Measurements from ENCODE around the gene TMEM250.

The TMEM250 gene

GRCh38 chr9:136081826-136082495 lies 36.7 kb downstream of the TMEM250 start:
- no peak for DNase-seq

- DNase-seq = no peak
Measured at GRCh38 chr9:136081113-136081825, 37.4 kb downstream of the TMEM250 start.

DNA sequence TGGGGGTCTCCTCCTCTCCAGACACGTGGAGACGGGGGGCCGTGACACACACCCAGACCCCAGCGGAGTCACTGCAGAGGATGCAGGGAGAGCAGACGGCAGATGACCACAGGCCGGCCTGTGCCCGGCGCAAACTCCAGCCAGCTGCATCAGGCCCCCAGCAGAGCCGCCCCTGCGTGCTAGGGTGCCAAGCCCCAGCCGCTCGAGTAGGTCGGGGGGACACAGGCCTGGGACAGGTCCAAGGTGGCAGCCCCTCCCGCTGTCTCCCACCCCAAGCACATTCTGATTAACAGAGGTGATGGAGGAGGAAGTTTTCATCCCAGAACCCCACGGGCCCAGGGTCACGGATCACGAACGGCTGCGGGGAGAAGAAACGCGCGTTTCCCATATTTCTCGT lies 38.0 kb downstream of the TMEM250 start:
- DNase-seq = no peak

DNA sequence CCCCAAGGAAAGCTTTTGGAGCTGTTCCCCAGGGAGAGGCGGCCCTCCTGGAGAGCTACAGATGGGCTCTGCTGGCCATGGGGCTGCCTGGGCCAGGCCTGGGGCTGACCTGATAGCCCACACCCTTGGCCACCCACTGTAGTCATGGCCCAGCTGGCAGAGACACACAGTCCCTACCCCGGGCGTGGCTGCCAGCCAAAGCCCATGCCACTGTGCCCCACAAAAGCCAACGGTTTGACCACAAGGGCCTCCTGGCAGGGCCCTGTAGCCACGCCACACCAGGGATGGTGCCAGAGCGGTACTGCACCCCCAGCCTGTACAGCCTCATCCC lies 38.8 kb downstream of the TMEM250 start:
- peak; percentile 72 for DNase-seq

DNA sequence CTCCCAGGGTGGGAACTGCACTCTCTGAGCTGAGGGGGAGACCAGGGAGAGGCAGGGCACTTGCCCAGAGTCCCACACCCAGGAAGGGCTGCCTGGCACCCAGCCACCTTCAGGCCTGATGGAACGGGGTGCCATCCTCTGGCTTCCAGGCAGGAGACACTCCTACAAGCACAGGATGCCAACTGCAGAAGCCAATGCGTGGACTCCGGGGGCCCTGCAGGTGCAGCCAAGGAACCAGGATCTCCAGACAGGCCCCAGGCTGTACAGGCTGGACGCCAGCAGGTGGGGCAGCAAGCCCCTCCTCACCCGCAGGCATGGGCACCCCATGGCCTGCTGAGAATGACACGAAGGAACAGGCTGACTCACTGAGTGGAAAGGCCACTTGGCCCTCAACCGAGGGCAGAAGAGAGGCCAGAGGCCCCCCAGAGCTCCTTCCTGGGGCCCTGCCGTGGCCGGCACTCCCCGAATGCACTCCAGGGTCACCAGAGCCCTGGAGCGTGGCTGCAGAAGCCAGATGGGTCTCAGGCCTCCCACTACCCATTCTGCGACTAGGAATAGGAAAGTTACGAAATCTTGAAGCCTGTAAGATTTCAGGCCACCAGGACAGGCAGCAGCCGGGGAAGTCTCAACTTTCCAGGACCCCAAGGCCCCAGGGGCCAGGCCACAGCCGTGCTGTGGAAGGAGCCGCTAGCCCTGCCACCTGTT lies 39.3 kb downstream of the TMEM250 start:
- no peak for DNase-seq

- no peak for DNase-seq
Measured at GRCh38 chr9:136078498-136079011, 40.1 kb downstream of the TMEM250 start.

- no peak for DNase-seq
Measured at GRCh38 chr9:136078024-136078423, 40.7 kb downstream of the TMEM250 start.

DNA sequence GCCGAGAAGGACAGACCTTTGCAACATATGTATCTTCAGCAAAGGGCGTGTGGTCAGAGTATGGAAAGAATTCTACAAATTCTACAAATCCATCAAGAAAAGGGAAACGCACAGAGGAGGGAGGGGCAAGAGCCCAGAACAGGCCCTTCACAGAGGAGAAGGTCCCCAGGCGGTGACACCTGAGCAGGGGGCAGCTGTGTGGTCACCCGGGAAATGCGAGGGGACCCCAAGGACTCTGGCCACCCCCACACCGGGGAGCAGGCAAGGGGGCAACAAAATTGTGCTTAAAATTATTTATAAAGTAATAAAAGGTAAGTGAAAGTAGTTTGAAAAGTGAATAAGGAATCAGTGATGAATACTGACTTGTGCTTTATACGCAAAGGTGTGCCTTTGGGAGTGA lies 41.2 kb downstream of the TMEM250 start:
- DNase-seq = no peak

- peak; percentile 79 for DNase-seq
Measured at GRCh38 chr9:136075881-136076678, 42.6 kb downstream of the TMEM250 start.

DNA sequence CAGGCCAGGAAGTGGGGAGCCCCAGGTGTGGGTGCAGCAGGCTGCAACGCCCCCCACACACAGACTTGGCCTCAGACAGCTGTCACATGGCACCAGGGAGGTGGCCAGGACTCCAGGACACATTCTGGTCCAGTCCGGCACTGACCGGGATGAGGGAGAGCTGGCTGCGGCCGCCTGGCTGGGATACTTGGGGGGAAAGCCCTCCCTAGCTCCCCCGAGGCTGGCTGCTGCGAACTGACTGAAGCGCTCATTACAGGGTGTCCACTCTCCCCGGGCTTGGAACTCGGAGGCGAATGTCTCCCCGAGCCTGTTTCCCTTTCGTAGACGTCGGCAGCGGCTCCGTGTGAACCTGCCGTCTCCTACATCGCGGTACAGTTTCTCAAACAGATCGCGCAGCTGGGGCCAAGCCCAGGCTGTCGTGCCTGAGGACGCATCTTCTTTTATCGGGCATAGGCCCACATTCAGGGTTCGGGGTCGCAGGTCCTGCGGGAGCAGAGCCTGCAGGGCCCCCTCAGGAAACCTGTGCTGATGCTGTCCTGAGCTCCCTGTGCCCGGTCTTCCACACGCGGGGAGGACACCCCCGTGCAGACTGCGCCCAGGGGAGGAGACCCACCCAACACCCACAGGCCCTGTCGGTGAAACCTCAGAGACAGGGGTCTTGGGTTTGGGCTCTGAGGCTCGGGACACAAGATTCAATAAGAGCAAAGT lies 43.4 kb downstream of the TMEM250 start:
- DNase-seq = no peak

DNA sequence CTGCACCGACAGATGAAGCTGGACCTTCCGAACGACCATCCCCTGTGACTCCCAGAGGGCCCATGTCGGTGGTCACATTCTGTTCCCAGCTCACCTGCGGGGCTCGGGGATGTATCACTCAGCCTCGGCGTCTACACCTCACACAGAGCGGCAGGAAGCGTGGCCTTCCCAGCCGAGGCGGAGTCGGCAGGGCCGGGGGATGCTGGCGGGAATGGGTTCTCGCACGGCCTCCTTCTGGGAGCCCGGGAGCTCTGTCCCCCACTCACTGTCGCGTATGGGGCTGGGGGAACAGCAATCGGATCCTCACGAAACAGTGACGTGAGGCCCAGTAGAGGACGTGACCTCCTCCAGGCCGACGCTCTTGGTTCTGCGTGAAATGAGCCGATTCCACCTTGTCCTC lies 44.0 kb downstream of the TMEM250 start:
- DNase-seq = no peak

Measured in hematopoietic multipotent progenitor cell treated with erythropoietin and hydrocortisone succinate and interleukin-3 and kit ligand, for 4 days (in vitro differentiated cells).